GM18867 (cell line): ENCODE results near the gene SH3PXD2A.

Experiments
- ATAC-seq: cut with Tn5 transposase; IDR thresholded peaks from one replicate; pipeline ENCODE4 v1.9.1; 2021; ENCODE audit warnings: mild to moderate bottlenecking, moderate library complexity; ENCODE audit not compliant: unreplicated experiment

The SH3PXD2A gene

GRCh38 chr10:103575416-103576075, 279.8 kb downstream of the SH3PXD2A start:
- no peak for ATAC-seq

- ATAC-seq = no peak
Measured at GRCh38 chr10:103574097-103575061, 281.0 kb downstream of the SH3PXD2A start.

- ATAC-seq = no peak
Measured at GRCh38 chr10:103573205-103573487, 282.2 kb downstream of the SH3PXD2A start.

GRCh38 chr10:103572347-103573204, 282.8 kb downstream of the SH3PXD2A start:
- ATAC-seq = no peak

GRCh38 chr10:103571656-103571975, 283.8 kb downstream of the SH3PXD2A start:
- no peak for ATAC-seq

GRCh38 chr10:103570844-103571655, 284.3 kb downstream of the SH3PXD2A start:
- ATAC-seq = no peak

- ATAC-seq = no peak
Measured at GRCh38 chr10:103569896-103570295, 285.5 kb downstream of the SH3PXD2A start.

GRCh38 chr10:103568505-103568904, 286.9 kb downstream of the SH3PXD2A start:
- ATAC-seq = no peak

- no peak for ATAC-seq
Measured at GRCh38 chr10:103566536-103566935, 288.8 kb downstream of the SH3PXD2A start.

- ATAC-seq = no peak
Measured at GRCh38 chr10:103564776-103565520, 290.4 kb downstream of the SH3PXD2A start.

GRCh38 chr10:103564116-103564501, 291.3 kb downstream of the SH3PXD2A start:
- no peak for ATAC-seq

- ATAC-seq = no peak
Measured at GRCh38 chr10:103563231-103564115, 291.9 kb downstream of the SH3PXD2A start.

- no peak for ATAC-seq
Measured at GRCh38 chr10:103562383-103562782, 293.0 kb downstream of the SH3PXD2A start.

- ATAC-seq = no peak
Measured at GRCh38 chr10:103560886-103561285, 294.5 kb downstream of the SH3PXD2A start.

GRCh38 chr10:103559776-103560175, 295.6 kb downstream of the SH3PXD2A start:
- no peak for ATAC-seq

- ATAC-seq = no peak
Measured at GRCh38 chr10:103558911-103559310, 296.5 kb downstream of the SH3PXD2A start.

- ATAC-seq = no peak
Measured at GRCh38 chr10:103557455-103557854, 297.9 kb downstream of the SH3PXD2A start.

GRCh38 chr10:103556383-103557007, 298.9 kb downstream of the SH3PXD2A start:
- ATAC-seq = no peak
